Measurements from ENCODE around the gene PCDH9.

Gene PCDH9

GRCh38 chr13:67227131-67227983 lies 2.8 kb downstream of the PCDH9 start:
- Histone ChIP-seq H4K8ac (ENCODE audit: low read depth, low read length) (no peak overlapping the region), H2BK120ac (ENCODE audit: low read depth, low read length) (no peak overlapping the region), H3K9ac (ENCODE audit: low read depth, low read length, poor library complexity) (no peak overlapping the region), H2BK12ac (ENCODE audit: low read length) (no peak overlapping the region), H2BK15ac (ENCODE audit: low read length) (no peak overlapping the region), H2BK5ac (ENCODE audit: low read length) (no peak overlapping the region), H3K27ac (replicated peaks; ENCODE audit: low read length) (no peak overlapping the region), H3K4me2 (ENCODE audit: insufficient read depth, low read length, poor library complexity, severe bottlenecking) (no peak overlapping the region), H3K23ac (ENCODE audit: low read depth, low read length, poor library complexity) (no peak overlapping the region), H3K18ac (ENCODE audit: low read length) (no peak overlapping the region), H3K36me3 (replicated peaks in 1 of 2; ENCODE audit: control insufficient read depth in 2 of 2, insufficient read depth in 2 of 2, low read length in 2 of 2) (peaks cover 0 to 23% of the 10 kb centered on the region in 2 donors), H2AFZ (ENCODE audit: low read length) (no peak overlapping the region), H3K27me3 (ENCODE audit: control insufficient read depth in 3 of 3, insufficient read depth in 3 of 3, low read depth in 1 of 3, low read length in 3 of 3) (no peaks in the 10 kb centered on the region), H2AK5ac (ENCODE audit: low read depth, low read length) (no peak overlapping the region), H4K91ac (ENCODE audit: low read depth, low read length, poor library complexity) (no peak overlapping the region), H3K4ac (ENCODE audit: low read length) (no peak overlapping the region), H3K4me3 (ENCODE audit: low read length in 2 of 2) (peak overlapping the region in 1 of 2 donors; percentile 92), H3K14ac (ENCODE audit: low read length) (no peak overlapping the region), H3K4me1 (ENCODE audit: control insufficient read depth in 2 of 2, insufficient read depth in 1 of 2, low read depth in 1 of 2, low read length in 2 of 2) (peaks cover 3 to 5% of the 10 kb centered on the region in 2 donors), H3K79me1 (ENCODE audit: low read depth, low read length) (no peaks in the 10 kb centered on the region), H3K9me3 (replicated peaks in 1 of 2; ENCODE audit: control insufficient read depth in 2 of 2, insufficient read depth in 1 of 2, low read depth in 1 of 2, low read length in 2 of 2) (peaks cover 0 to 10% of the 10 kb centered on the region in 2 donors)
- no peak for DNase-seq (ENCODE audit: low spot score)
- WGBS, 2 donors (ENCODE audit: extremely low coverage in 2 of 2, insufficient read length in 2 of 2, insufficient replicate concordance in 1 of 2), result no CpG with 5 or more reads among the region's 12 CpGs

- no CpG with 5 or more reads among the region's 6 CpGs for WGBS, 2 donors (ENCODE audit: extremely low coverage in 2 of 2, insufficient read length in 2 of 2, insufficient replicate concordance in 1 of 2)
- Histone ChIP-seq H3K27ac (replicated peaks; ENCODE audit: low read length) (no peak overlapping the region), H3K9me3 (replicated peaks in 1 of 2; ENCODE audit: control insufficient read depth in 2 of 2, insufficient read depth in 1 of 2, low read depth in 1 of 2, low read length in 2 of 2) (peaks cover 0 to 10% of the 10 kb centered on the region in 2 donors), H4K91ac (ENCODE audit: low read depth, low read length, poor library complexity) (no peak overlapping the region), H3K4me2 (ENCODE audit: insufficient read depth, low read length, poor library complexity, severe bottlenecking) (no peak overlapping the region), H3K4ac (ENCODE audit: low read length) (no peak overlapping the region), H2AFZ (ENCODE audit: low read length) (no peak overlapping the region), H3K9ac (ENCODE audit: low read depth, low read length, poor library complexity) (no peak overlapping the region), H3K4me3 (ENCODE audit: low read length in 2 of 2) (no peak overlapping the region), H3K23ac (ENCODE audit: low read depth, low read length, poor library complexity) (no peak overlapping the region), H3K36me3 (replicated peaks in 1 of 2; ENCODE audit: control insufficient read depth in 2 of 2, insufficient read depth in 2 of 2, low read length in 2 of 2) (peaks cover 0 to 23% of the 10 kb centered on the region in 2 donors), H2BK12ac (ENCODE audit: low read length) (no peak overlapping the region), H3K14ac (ENCODE audit: low read length) (no peak overlapping the region), H2AK5ac (ENCODE audit: low read depth, low read length) (no peak overlapping the region), H4K8ac (ENCODE audit: low read depth, low read length) (no peak overlapping the region), H3K4me1 (ENCODE audit: control insufficient read depth in 2 of 2, insufficient read depth in 1 of 2, low read depth in 1 of 2, low read length in 2 of 2) (peaks cover 3 to 7% of the 10 kb centered on the region in 2 donors), H3K27me3 (ENCODE audit: control insufficient read depth in 3 of 3, insufficient read depth in 3 of 3, low read depth in 1 of 3, low read length in 3 of 3) (no peaks in the 10 kb centered on the region), H2BK5ac (ENCODE audit: low read length) (no peak overlapping the region), H2BK15ac (ENCODE audit: low read length) (no peak overlapping the region), H3K79me1 (ENCODE audit: low read depth, low read length) (no peaks in the 10 kb centered on the region), H3K18ac (ENCODE audit: low read length) (no peak overlapping the region), H2BK120ac (ENCODE audit: low read depth, low read length) (no peak overlapping the region)
- no peak for DNase-seq (ENCODE audit: low spot score)
Measured at GRCh38 chr13:67226696-67227095, 3.4 kb downstream of the PCDH9 start.

- H2AFZ ChIP-seq (ENCODE audit: low read length), result no peak overlapping the region
- H3K4ac ChIP-seq (ENCODE audit: low read length), result no peak overlapping the region
- H2BK5ac ChIP-seq (ENCODE audit: low read length), result no peak overlapping the region
- H3K4me1 ChIP-seq (ENCODE audit: control insufficient read depth in 2 of 2, insufficient read depth in 1 of 2, low read depth in 1 of 2, low read length in 2 of 2), result peaks cover 3 to 10% of the 10 kb centered on the region in 2 donors
- H3K18ac ChIP-seq (ENCODE audit: low read length), result no peak overlapping the region
- no CpG with 5 or more reads among the region's 20 CpGs for WGBS, 2 donors (ENCODE audit: extremely low coverage in 2 of 2, insufficient read length in 2 of 2, insufficient replicate concordance in 1 of 2)
- H3K9ac ChIP-seq (ENCODE audit: low read depth, low read length, poor library complexity), result no peak overlapping the region
- H3K27me3 ChIP-seq (ENCODE audit: control insufficient read depth in 3 of 3, insufficient read depth in 3 of 3, low read depth in 1 of 3, low read length in 3 of 3), result no peaks in the 10 kb centered on the region
- H2BK12ac ChIP-seq (ENCODE audit: low read length), result no peak overlapping the region
- H4K8ac ChIP-seq (ENCODE audit: low read depth, low read length), result no peak overlapping the region
- H3K79me1 ChIP-seq (ENCODE audit: low read depth, low read length), result no peaks in the 10 kb centered on the region
- peaks cover 0 to 10% of the 10 kb centered on the region in 2 donors for H3K9me3 ChIP-seq (replicated peaks in 1 of 2; ENCODE audit: control insufficient read depth in 2 of 2, insufficient read depth in 1 of 2, low read depth in 1 of 2, low read length in 2 of 2)
- H3K27ac ChIP-seq (replicated peaks; ENCODE audit: low read length), result no peak overlapping the region
- no peak overlapping the region for H2BK15ac ChIP-seq (ENCODE audit: low read length)
- peaks cover 0 to 23% of the 10 kb centered on the region in 2 donors for H3K36me3 ChIP-seq (replicated peaks in 1 of 2; ENCODE audit: control insufficient read depth in 2 of 2, insufficient read depth in 2 of 2, low read length in 2 of 2)
- H2BK120ac ChIP-seq (ENCODE audit: low read depth, low read length), result no peak overlapping the region
- no peak overlapping the region for H3K14ac ChIP-seq (ENCODE audit: low read length)
- H3K23ac ChIP-seq (ENCODE audit: low read depth, low read length, poor library complexity), result no peak overlapping the region
- no peak overlapping the region for H3K4me2 ChIP-seq (ENCODE audit: insufficient read depth, low read length, poor library complexity, severe bottlenecking)
- no peak overlapping the region for H3K4me3 ChIP-seq (ENCODE audit: low read length in 2 of 2)
- DNase-seq (ENCODE audit: low spot score), result no peak
- H2AK5ac ChIP-seq (ENCODE audit: low read depth, low read length), result no peak overlapping the region
- H4K91ac ChIP-seq (ENCODE audit: low read depth, low read length, poor library complexity), result no peak overlapping the region
Measured at GRCh38 chr13:67225252-67226159, 4.6 kb downstream of the PCDH9 start.

Data from neuronal stem cell (in vitro differentiated cells).